ENCODE results near the gene RIIAD1. TPM values are rescaled to one million over a fixed set of nuclear protein-coding genes. Genes with fewer than 3 reads are reported as not detected.

The RIIAD1 gene
- total RNA-seq, 2 donors from 2014 or later, result not detected

- peaks cover 6 to 7% of the 10 kb centered on the region in 2 donors for H3K4me1 Mint-ChIP-seq (ENCODE audit: low read depth in 2 of 2)
- H3K27me3 Mint-ChIP-seq, result no peaks in the 10 kb centered on the region
- DNase-seq (ENCODE audit: low spot score), result no peak
- no peaks in the 10 kb centered on the region for H3K9me3 Mint-ChIP-seq
- no peak overlapping the region for H3K27ac Mint-ChIP-seq
- ATAC-seq, result no peak
- peaks cover 16% of the 10 kb centered on the region for H3K36me3 Mint-ChIP-seq
- no peak overlapping the region for H3K4me3 Mint-ChIP-seq
Observed at GRCh38 chr1:151704246-151704645, 17.1 kb upstream of the RIIAD1 start.

DNA sequence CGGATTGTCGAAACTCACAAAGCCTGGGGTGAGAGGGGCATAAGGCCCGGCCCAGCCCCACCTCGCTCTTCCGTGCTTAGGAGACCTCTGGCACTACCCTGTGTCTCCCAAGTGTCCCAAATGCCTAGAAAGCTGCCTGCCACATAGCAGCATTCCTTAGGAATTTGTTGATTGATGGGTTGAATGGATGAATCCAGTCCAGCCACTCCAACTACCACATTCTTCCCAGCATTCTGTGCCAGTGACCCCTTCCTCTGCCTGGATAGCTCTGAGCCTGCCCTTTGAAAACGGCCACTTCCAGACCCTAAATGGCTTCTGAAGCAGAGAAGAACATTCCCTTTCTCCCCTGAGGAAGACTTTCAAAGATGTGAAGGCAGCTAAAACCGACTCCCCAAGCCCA is 16.2 kb upstream of the RIIAD1 start:
- no peak for DNase-seq (ENCODE audit: low spot score)
- no peak for ATAC-seq
- Mint-ChIP-seq H3K4me1 (ENCODE audit: low read depth in 2 of 2) (peaks cover 6 to 7% of the 10 kb centered on the region in 2 donors), H3K9me3 (no peaks in the 10 kb centered on the region), H3K36me3 (peaks cover 10% of the 10 kb centered on the region), H3K27me3 (peaks cover 0 to 3% of the 10 kb centered on the region in 2 donors), H3K4me3 (no peak overlapping the region), H3K27ac (no peak overlapping the region)

GRCh38 chr1:151705753-151706463 is 15.4 kb upstream of the RIIAD1 start:
- no peak for DNase-seq (ENCODE audit: low spot score)
- Mint-ChIP-seq H3K4me1 (ENCODE audit: low read depth in 2 of 2) (peaks cover 6 to 7% of the 10 kb centered on the region in 2 donors), H3K27ac (no peak overlapping the region), H3K27me3 (peaks cover 0 to 3% of the 10 kb centered on the region in 2 donors), H3K36me3 (peaks cover 3% of the 10 kb centered on the region), H3K4me3 (no peak overlapping the region), H3K9me3 (no peaks in the 10 kb centered on the region)
- peak in 1 of 2 donors; percentile 20 for ATAC-seq

DNA sequence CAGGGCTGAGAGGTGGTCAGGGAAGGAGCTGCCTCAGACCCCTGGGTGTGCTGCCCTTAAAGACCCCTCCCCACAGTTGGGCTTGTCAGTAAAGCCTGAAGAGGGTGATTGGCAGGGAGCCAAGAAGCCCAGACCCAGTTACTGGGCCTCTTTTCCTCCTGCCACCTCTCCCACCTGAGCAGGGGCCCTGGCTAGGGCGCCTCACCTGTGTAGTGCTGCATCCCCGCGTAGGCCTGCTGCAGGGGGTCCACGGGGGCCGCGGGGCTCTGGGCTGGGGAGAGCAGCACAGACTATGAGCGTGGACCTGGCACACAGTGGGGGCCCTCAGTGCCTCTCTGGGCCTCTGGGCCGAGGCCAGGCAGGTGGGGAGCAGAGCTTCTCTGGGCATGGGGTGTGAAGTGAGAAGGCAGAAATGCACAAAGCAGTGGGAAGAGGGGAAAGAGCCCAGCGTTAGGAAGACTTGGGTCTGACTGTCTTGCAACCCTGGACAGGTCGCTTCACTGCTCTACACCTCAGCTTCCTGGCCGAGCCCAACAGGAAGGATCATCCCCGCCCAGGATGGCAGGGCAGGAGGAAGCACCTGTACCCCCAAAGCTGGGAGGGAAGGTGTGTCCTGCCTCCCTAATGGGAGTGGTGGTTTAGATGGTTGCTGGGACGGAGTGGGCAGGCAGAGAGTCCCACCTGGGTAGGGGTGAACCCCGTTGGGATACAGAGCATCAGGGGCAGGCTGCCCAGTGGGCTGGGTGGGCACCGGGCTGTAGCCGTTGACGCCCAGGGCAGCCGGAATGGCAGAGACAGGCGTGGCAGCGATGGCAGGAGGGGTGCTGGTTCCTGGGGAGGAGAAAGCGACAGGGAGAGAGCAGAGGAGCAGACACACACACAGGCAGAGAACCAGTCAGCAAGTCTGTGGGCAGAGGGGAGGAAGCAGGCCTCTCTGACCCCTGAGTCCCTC is 14.6 kb upstream of the RIIAD1 start:
- Mint-ChIP-seq H3K36me3 (no peaks in the 10 kb centered on the region), H3K27me3 (peaks cover 0 to 3% of the 10 kb centered on the region in 2 donors), H3K4me3 (no peak overlapping the region), H3K9me3 (no peaks in the 10 kb centered on the region), H3K4me1 (ENCODE audit: low read depth in 2 of 2) (peaks cover 6 to 7% of the 10 kb centered on the region in 2 donors), H3K27ac (no peak overlapping the region)
- ATAC-seq (no peak), DNase-seq (ENCODE audit: low spot score) (no peak)

GRCh38 chr1:151707541-151708065 is 13.7 kb upstream of the RIIAD1 start:
- ATAC-seq (peak in 1 of 2 donors; percentile 1), DNase-seq (ENCODE audit: low spot score) (no peak)
- no peak overlapping the region for H3K4me3 Mint-ChIP-seq
- no peak overlapping the region for H3K27ac Mint-ChIP-seq
- peaks cover 6 to 7% of the 10 kb centered on the region in 2 donors for H3K4me1 Mint-ChIP-seq (ENCODE audit: low read depth in 2 of 2)
- H3K9me3 Mint-ChIP-seq, result no peaks in the 10 kb centered on the region
- no peaks in the 10 kb centered on the region for H3K36me3 Mint-ChIP-seq
- H3K27me3 Mint-ChIP-seq, result peaks cover 0 to 4% of the 10 kb centered on the region in 2 donors

DNA sequence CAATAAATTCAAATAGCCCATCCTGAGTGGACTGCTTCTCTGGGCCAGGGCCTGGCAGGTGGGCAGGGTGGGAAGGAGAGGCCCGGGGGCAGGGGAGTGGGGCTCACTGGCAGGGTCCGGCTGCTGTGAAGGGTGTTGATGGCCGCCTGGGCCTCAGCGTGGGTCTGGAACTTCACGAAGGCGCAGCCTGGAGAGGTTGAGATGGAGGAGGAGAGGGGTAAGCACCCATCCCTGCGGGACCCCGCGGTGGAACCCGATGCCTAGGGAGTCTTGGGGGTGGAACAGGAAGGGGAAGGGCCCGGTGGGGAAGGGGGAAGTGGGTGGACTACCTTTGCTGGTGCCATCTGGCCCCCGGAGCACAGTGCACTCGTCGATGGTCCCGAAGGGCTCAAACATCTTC is 12.4 kb upstream of the RIIAD1 start:
- no peaks in the 10 kb centered on the region for H3K36me3 Mint-ChIP-seq
- H3K27me3 Mint-ChIP-seq, result peaks cover 0 to 10% of the 10 kb centered on the region in 2 donors
- no peak for ATAC-seq

GRCh38 chr1:151710187-151710840 is 11.0 kb upstream of the RIIAD1 start:
- H3K27ac Mint-ChIP-seq, result no peak overlapping the region
- no peaks in the 10 kb centered on the region for H3K36me3 Mint-ChIP-seq
- H3K4me1 Mint-ChIP-seq (ENCODE audit: low read depth in 2 of 2), result peaks cover 0 to 3% of the 10 kb centered on the region in 2 donors
- H3K4me3 Mint-ChIP-seq, result no peak overlapping the region
- no peak for ATAC-seq
- H3K27me3 Mint-ChIP-seq, result peaks cover 11 to 24% of the 10 kb centered on the region in 2 donors
- H3K9me3 Mint-ChIP-seq, result no peaks in the 10 kb centered on the region
- DNase-seq (ENCODE audit: low spot score), result no peak

More for the DNA sequence above, 12.4 kb upstream of the RIIAD1 start:
- no peak for DNase-seq (ENCODE audit: low spot score)
- H3K9me3 Mint-ChIP-seq, result no peaks in the 10 kb centered on the region
- H3K27ac Mint-ChIP-seq, result no peak overlapping the region
- H3K4me3 Mint-ChIP-seq, result no peak overlapping the region
- peaks cover 0 to 3% of the 10 kb centered on the region in 2 donors for H3K4me1 Mint-ChIP-seq (ENCODE audit: low read depth in 2 of 2)

DNA sequence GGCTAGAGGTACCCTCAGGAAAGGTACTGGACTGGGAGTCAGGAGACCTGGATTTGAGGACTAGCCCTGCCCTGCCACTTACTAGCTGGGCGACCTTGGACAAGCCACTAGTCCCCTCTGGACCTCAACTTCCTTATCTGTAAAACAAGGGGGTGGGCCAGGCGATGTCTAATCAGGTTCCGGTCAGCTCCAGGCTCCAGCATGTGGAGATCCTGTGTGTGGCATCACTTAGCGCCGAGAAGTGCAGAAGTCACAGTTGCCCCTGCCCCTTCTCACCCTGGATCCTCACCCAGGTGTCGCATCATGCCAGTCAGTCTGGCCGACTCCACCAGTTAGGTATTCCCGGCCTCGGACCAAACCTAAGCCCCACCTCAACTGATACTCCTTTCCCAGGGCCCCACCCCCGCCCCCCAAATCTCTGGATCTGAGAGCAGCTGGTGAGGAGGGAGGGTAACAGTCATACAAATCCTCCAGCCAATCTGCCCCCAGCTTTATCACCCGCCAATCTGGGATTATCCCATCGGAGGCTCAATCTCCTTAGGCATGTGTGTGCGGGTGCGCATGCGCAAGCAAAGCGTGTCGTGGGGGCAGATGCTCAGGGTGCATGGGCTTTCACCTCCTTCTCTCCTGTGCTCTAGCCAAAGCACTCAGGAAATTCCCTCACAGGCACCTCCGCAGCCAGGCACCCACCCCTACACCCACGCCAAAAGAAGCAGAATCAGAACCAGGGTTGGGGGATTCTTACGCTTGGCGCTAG is 10.1 kb upstream of the RIIAD1 start:
- ATAC-seq (no peak), DNase-seq (ENCODE audit: low spot score) (no peak)
- H3K9me3 Mint-ChIP-seq, result no peaks in the 10 kb centered on the region
- no peaks in the 10 kb centered on the region for H3K36me3 Mint-ChIP-seq
- H3K4me3 Mint-ChIP-seq, result no peak overlapping the region
- peaks cover 0 to 3% of the 10 kb centered on the region in 2 donors for H3K4me1 Mint-ChIP-seq (ENCODE audit: low read depth in 2 of 2)
- peaks cover 20 to 27% of the 10 kb centered on the region in 2 donors for H3K27me3 Mint-ChIP-seq
- no peak overlapping the region for H3K27ac Mint-ChIP-seq

DNA sequence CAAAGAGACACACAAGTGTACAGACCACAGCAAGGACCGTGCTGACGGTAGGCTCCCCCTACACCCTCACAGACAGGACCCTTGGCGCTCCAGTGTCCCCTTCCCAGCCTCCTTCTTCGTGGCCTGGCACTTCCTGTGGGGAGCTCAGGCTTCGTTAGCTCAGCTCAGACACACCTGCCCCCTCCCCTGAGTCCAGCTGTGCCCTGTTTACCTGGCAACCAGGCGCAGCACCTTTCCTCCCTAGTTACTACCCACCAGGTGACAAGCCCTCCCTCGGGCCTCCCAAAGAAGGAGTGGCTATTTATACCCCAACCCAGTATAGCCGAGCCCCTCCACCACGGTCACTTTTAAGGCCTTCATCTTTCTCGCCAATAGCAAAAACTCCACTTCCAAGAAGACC is 9.4 kb upstream of the RIIAD1 start:
- peaks cover 25 to 30% of the 10 kb centered on the region in 2 donors for H3K27me3 Mint-ChIP-seq
- H3K27ac Mint-ChIP-seq, result no peak overlapping the region
- H3K36me3 Mint-ChIP-seq, result no peaks in the 10 kb centered on the region
- no peak overlapping the region for H3K4me3 Mint-ChIP-seq
- H3K9me3 Mint-ChIP-seq, result no peaks in the 10 kb centered on the region
- no peak for DNase-seq (ENCODE audit: low spot score)
- H3K4me1 Mint-ChIP-seq (ENCODE audit: low read depth in 2 of 2), result peaks cover 0 to 3% of the 10 kb centered on the region in 2 donors
- ATAC-seq, result no peak

DNA sequence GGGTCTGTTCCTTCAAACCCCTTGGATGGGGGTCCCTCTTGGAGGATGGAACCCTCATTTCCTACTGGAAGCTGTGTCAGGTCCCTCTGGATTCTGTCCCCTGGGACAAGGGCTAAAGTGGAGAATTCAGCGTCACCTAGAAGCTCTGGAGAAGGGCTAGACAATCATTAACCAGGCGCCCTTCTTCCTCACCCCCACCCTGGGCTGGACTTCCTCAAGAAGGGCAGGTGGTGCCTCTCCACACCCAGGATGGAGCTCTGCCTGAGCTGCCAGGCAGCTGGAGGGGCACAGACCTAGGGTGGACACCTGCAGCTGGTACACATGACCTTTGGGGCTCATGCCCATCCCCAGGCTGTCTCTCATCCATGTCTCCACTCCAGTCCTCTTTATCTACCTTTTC is 8.3 kb upstream of the RIIAD1 start:
- Mint-ChIP-seq H3K4me1 (ENCODE audit: low read depth in 2 of 2) (peaks cover 0 to 11% of the 10 kb centered on the region in 2 donors), H3K9me3 (no peaks in the 10 kb centered on the region), H3K27me3 (peaks cover 36 to 39% of the 10 kb centered on the region in 2 donors), H3K27ac (no peak overlapping the region), H3K4me3 (no peak overlapping the region), H3K36me3 (no peaks in the 10 kb centered on the region)
- ATAC-seq (no peak), DNase-seq (ENCODE audit: low spot score) (no peak)

- Mint-ChIP-seq H3K27ac (no peak overlapping the region), H3K4me3 (no peak overlapping the region), H3K4me1 (ENCODE audit: low read depth in 2 of 2) (peaks cover 0 to 11% of the 10 kb centered on the region in 2 donors), H3K36me3 (no peaks in the 10 kb centered on the region), H3K9me3 (no peaks in the 10 kb centered on the region), H3K27me3 (peaks cover 44 to 45% of the 10 kb centered on the region in 2 donors)
- no peak for DNase-seq (ENCODE audit: low spot score)
- no peak for ATAC-seq
Observed at GRCh38 chr1:151713874-151714273, 7.4 kb upstream of the RIIAD1 start.

GRCh38 chr1:151714820-151715725 is 6.2 kb upstream of the RIIAD1 start:
- DNase-seq (ENCODE audit: low spot score), result no peak
- Mint-ChIP-seq H3K27me3 (peaks cover 42 to 54% of the 10 kb centered on the region in 2 donors), H3K4me3 (no peak overlapping the region), H3K36me3 (no peaks in the 10 kb centered on the region), H3K4me1 (ENCODE audit: low read depth in 2 of 2) (peaks cover under 1 to 11% of the 10 kb centered on the region in 2 donors), H3K9me3 (no peaks in the 10 kb centered on the region), H3K27ac (no peak overlapping the region)
- ATAC-seq, result no peak

Measured in natural killer cell treated with Interleukin-12 subunit alpha and Interleukin-12 subunit beta and Interleukin-15 and Interleukin-18, amount 100 ng/mL, for 72 hours (primary cell).